Measurements from ENCODE around the gene B3GALT4.
A peak's percentile ranks its signal among the peaks of the same experiment; 100 is the strongest.
"Not testable (repeated sequence)": the region's sequence is repeated elsewhere in the genome, so short reads cannot be mapped to it uniquely, and the experiment has no call there.

The B3GALT4 gene

DNA sequence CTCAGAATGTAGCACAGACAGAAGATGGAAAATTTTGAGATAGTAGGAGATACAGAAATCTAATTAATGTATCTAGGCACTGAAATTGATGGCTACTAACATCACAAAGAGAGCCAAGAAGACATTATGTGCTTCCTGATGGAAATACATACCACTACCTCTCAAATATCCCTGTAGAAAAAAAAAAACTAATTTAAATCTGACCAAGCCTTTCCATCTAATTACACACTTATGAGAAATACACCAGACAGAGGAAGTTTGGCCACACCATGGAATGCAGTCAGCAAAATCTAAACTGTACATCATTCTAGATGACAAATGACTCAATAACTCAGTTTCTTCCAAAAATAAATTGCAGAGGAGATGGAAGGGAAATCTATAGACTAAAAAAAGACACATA is 24.2 kb upstream of the B3GALT4 start:
- Mint-ChIP-seq H3K4me3 (no peak overlapping the region), H3K27ac (no peak overlapping the region), H3K27me3 (ENCODE audit: low read depth) (no peaks in the 10 kb centered on the region), H3K9me3 (no peaks in the 10 kb centered on the region), H3K4me1 (ENCODE audit: low read depth) (peaks cover 36% of the 10 kb centered on the region), H3K36me3 (ENCODE audit: low read depth) (peaks cover 31% of the 10 kb centered on the region)
- DNase-seq (ENCODE audit: low spot score): no peak

DNA sequence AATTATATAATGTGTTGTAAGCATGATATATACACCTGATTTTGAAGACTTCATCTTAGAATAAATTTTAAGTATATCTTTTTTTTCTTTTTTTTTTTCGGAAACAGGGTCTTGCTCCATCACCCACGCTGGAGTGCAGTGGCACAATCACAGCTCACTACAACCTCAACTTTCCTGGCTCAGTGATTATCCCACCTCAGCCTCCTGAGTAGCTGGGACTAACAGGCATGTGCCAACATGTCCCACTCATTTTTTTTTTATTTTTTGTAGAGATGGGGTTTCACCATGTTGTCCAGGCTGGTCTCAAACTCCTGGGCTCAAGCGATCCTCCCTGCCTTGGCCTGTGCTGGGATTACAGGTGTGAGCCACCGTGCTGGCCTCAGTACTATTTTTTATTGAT is 22.3 kb upstream of the B3GALT4 start:
- Mint-ChIP-seq H3K27me3 (ENCODE audit: low read depth) (no peaks in the 10 kb centered on the region), H3K27ac (no peak overlapping the region), H3K36me3 (ENCODE audit: low read depth) (peaks cover 32% of the 10 kb centered on the region), H3K4me3 (no peak overlapping the region), H3K9me3 (no peaks in the 10 kb centered on the region), H3K4me1 (ENCODE audit: low read depth) (peaks cover 24% of the 10 kb centered on the region)
- DNase-seq (ENCODE audit: low spot score): no peak

DNA sequence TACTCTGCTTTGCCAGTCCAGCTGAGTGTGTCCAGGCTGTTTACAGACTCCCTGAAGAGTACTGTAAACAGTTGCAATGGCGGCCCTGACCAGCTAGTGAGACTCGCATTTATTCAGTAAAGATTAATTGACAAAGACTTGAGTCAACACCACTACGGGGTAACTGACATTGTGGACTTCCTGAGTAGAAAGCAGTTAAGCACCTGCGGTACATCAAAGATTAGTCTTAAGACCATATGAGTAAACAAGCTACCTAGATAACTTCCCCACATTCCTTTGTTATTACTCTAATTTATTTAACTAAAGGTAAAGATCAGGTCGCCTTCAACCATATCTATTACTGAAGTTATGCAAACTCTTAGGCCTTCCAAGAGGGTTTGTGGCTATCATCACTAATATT is 17.9 kb upstream of the B3GALT4 start:
- no peak for DNase-seq (ENCODE audit: low spot score)
- Mint-ChIP-seq H3K9me3 (no peaks in the 10 kb centered on the region), H3K4me1 (ENCODE audit: low read depth) (peaks cover 2% of the 10 kb centered on the region), H3K4me3 (no peak overlapping the region), H3K27me3 (ENCODE audit: low read depth) (no peaks in the 10 kb centered on the region), H3K27ac (no peak overlapping the region), H3K36me3 (ENCODE audit: low read depth) (peaks cover 38% of the 10 kb centered on the region)

DNA sequence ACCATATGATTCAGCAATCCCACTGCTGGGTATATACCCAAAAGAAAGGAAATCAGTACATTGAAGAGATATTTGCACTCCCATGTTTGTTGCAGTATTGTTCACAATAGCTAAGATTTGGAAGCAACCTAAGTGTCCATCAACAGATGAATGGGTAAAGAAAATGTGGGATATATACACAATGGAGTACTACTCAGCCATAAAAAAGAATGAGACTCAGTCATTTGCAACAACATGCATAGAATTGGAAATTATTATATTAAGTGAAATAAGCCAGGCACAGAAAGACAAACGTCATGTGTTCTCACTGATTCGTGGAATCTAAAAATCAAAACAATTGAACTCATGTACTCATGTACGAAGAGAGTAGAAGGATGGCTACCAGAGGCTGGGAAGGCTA is 14.4 kb upstream of the B3GALT4 start:
- H3K36me3 Mint-ChIP-seq (ENCODE audit: low read depth): peaks cover 49% of the 10 kb centered on the region
- not testable (repeated sequence) for H3K9me3 Mint-ChIP-seq; DNase-seq (ENCODE audit: low spot score); H3K27me3 Mint-ChIP-seq (ENCODE audit: low read depth); H3K27ac Mint-ChIP-seq; H3K4me1 Mint-ChIP-seq (ENCODE audit: low read depth); H3K4me3 Mint-ChIP-seq

DNA sequence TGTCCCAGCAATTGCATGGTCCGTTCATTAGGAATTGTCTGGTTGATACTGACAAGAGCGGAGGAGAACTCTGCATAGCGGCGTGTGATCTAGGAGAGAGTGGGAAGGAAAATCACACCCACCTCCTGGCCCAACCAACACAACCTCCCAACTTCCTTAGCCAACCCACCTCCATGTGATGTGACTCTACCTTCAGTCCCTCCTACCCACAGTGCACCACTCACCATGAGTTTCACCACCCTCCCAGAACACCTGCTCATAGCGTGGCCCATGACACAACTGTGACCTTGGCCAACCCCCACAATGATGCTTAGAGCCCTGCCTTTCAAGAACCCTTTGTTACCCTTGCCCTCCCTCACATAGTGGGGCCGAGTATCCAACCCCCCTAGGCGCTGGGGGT is 12.9 kb upstream of the B3GALT4 start:
- no peak for DNase-seq (ENCODE audit: low spot score)
- H3K27me3 Mint-ChIP-seq (ENCODE audit: low read depth): no peaks in the 10 kb centered on the region
- peaks cover 53% of the 10 kb centered on the region for H3K36me3 Mint-ChIP-seq (ENCODE audit: low read depth)
- H3K4me1 Mint-ChIP-seq (ENCODE audit: low read depth): peaks cover 2% of the 10 kb centered on the region
- H3K27ac Mint-ChIP-seq: peak overlapping the region; percentile 13
- H3K4me3 Mint-ChIP-seq: no peak overlapping the region
- H3K9me3 Mint-ChIP-seq: no peaks in the 10 kb centered on the region

DNA sequence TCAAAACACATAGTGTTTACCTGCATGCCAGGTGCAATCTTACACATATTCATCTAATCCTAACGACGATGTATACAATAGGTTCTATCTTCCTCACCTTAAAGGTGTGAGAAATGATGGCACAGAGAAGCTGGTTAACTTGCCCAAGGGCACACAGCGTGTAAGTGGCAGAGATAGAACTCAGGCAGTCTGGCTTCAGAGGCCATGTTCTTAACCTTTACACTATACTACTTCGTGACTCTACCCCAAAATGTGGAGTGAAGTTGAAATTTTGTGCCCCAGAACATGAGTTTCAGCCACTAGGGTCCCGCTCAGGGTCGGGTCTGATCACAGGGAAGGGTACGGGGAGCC is 5.8 kb upstream of the B3GALT4 start:
- peaks cover 40% of the 10 kb centered on the region for H3K4me1 Mint-ChIP-seq (ENCODE audit: low read depth)
- H3K4me3 Mint-ChIP-seq: peak overlapping the region; percentile 100
- H3K36me3 Mint-ChIP-seq (ENCODE audit: low read depth): peaks cover 67% of the 10 kb centered on the region
- no peaks in the 10 kb centered on the region for H3K9me3 Mint-ChIP-seq
- DNase-seq (ENCODE audit: low spot score): no peak
- peak overlapping the region; percentile 100 for H3K27ac Mint-ChIP-seq
- H3K27me3 Mint-ChIP-seq (ENCODE audit: low read depth): no peaks in the 10 kb centered on the region

DNA sequence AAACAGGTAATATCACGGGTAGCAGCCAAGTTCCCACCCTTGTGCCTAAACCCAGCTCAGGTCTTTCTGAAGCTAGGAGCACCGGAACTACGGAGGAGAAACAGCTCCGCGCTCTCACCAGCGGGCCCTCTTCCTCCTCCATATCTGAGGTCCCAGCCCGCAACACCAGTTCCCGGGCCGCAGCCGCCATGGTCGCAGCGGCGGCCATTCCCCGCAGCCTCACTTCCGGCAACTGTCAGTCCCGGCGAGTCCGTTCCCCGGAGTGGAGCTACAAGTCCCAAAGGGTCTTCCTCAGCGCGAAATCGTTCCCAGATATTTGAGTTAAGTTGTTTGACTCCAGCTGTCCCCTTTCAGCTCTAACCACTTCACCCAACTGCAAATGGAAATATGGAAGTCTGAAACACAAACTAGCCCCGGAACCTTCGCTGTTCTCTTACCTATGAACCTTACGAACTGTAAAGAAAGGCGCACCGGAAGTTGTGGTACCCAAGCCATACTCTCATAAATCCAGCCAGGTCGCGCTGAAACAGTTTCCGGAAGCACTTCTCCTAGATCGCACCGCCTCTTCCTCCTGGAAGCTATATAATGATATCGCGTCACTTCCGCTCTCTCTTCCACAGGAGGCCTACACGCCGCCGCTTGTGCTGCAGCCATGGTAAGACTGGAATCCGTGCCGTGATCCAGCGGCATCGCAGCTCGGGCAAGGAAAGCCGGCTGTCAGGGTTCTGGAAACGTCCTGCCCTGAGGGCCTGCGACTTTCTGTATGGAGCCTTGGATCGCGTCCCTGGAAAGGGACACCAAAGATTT is 5.3 kb upstream of the B3GALT4 start, which contains the start of the genes RPS18 and VPS52:
Gene RPS18 (plus strand): TSS at position 608 of the 807 bp plus-strand sequence. CDS start 45 bp downstream, at position 653.
Gene VPS52 (minus strand): TSS at position 409 of the 807 bp plus-strand sequence. CDS start 201 bp downstream, at position 208.
- Mint-ChIP-seq H3K27ac (peak within 1 kb of the TSS; percentile 100), H3K36me3 (ENCODE audit: low read depth) (peaks cover 67% of the 10 kb centered on the region), H3K4me3 (peak within 1 kb of the TSS; percentile 100), H3K4me1 (ENCODE audit: low read depth) (peaks cover 45% of the 10 kb centered on the region), H3K27me3 (ENCODE audit: low read depth) (no peaks in the 10 kb centered on the region), H3K9me3 (no peaks in the 10 kb centered on the region)
- peak; percentile 92 for DNase-seq (ENCODE audit: low spot score)

DNA sequence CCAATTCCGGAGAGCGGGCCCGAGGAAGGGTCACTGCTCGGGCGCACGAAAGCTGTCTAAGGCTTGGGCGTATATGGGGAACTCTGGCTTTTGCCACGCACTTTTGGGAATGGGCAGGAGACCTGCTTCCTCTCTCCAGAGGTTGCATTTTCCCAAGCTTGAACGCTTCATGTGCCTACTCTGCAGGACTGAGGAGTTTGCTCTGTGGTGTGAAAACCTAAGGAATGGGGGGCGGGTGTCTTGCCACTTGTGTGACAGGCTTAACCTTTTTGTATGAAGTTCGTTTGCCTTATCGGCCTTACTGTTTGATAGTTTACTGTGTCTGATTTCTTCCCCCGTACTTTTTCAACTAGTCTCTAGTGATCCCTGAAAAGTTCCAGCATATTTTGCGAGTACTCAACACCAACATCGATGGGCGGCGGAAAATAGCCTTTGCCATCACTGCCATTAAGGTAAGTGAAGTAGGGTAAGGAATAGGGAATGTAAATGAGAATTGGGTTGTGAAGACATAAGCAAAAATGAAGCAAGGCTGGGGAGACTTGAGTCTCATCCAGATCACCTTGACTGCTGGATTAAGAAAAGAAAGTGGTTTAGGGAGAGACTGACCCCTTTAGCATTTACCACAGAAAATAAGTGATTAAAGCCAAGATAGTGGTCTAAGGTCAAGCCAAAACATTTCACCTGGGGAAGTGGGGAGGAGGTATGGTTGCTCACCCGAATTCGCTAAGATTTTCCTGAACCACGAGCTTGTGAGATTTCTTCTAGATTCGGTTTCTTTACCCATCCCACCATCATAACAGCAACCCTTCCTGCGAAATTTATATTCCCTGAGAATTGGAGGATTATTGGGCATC is 4.4 kb upstream of the B3GALT4 start:
- no peak for DNase-seq (ENCODE audit: low spot score)
- H3K27ac Mint-ChIP-seq: peak overlapping the region; percentile 100
- no peaks in the 10 kb centered on the region for H3K27me3 Mint-ChIP-seq (ENCODE audit: low read depth)
- H3K36me3 Mint-ChIP-seq (ENCODE audit: low read depth): peaks cover 68% of the 10 kb centered on the region
- H3K4me3 Mint-ChIP-seq: peak overlapping the region; percentile 100
- H3K9me3 Mint-ChIP-seq: no peaks in the 10 kb centered on the region
- peaks cover 46% of the 10 kb centered on the region for H3K4me1 Mint-ChIP-seq (ENCODE audit: low read depth)

DNA sequence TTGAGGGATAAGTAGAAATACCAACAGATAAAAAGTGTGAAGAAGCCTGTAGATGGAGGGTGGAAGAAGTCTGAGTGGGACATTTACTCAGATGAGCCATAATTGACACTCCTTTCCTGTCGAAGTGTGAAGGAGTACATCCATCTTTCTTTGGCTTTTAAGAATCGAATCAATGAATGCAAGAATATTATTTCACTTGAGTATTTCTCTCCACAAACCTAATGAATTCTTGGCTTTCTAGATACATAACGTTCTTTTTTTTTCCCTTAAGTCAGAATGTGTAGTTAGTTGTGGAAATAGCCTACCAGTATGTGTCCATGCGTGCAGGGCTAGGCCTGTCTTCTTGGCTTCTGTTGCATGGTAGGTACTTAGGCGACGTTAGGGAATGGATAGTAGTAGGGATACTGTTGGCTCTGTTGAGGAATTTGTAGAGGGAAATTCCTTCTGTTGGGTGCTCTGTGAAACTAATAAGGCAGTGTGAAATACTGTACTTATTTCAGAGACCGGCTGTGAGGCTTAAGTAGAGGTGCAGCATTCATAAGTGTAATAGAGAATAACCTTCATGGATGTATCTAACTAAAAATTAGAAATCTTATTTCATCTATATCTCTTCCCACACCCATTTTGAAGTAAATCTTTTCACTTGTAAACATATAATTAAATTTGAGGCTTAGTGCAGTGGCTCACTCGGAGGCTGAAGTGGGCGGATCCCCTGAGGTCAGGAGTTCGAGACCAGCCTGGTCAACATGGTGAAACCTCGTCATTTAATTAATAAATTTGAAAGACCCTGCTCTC is 3.6 kb upstream of the B3GALT4 start:
- peak overlapping the region; percentile 100 for H3K27ac Mint-ChIP-seq
- peaks cover 52% of the 10 kb centered on the region for H3K4me1 Mint-ChIP-seq (ENCODE audit: low read depth)
- H3K9me3 Mint-ChIP-seq: no peaks in the 10 kb centered on the region
- H3K27me3 Mint-ChIP-seq (ENCODE audit: low read depth): no peaks in the 10 kb centered on the region
- peak overlapping the region; percentile 100 for H3K4me3 Mint-ChIP-seq
- no peak for DNase-seq (ENCODE audit: low spot score)
- H3K36me3 Mint-ChIP-seq (ENCODE audit: low read depth): peaks cover 64% of the 10 kb centered on the region

DNA sequence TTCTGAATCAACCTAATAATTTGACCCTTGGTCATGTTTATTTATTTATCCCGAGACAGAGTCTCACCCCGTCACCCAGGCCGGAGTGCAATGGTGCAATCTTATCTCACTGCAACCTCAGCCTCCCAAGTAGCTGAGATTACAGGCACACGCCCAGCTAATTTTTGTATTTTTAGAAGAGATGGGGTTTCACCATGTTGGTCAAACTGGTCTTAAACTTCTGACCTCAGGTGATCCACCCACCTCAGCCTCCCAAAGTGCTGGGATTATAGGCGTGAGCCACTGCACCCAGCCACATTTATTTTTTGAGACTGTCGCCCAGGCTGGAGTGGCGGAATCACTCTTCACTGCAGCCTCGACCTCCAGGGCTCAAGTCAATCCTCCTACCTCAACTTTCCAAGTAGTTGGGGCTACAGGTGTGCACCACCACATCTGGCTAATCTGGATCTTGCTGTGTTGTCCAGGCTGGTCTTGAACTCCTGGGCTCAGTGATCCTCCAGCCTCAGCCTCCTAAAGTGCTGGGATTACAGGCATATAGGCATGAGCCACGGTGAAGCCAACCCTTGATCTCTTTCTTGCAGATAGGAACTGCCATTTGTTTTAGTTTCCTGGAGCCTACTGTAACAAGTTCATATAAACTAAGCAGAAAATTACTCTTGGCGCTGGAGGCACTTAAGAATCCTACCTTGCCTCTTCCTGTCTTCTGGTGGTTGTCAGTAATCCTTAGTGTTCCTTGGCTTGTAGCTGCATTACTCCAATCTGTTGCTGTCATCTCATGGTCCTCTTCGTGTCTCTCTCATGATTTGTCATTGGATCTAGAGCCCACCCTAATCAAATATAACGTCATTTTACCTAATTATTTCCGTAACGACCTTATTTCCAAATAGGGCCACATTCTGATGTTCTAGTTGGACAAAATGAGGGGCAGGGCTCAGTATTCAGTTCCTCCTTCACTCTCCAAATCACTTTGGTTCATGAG is 2.7 kb upstream of the B3GALT4 start:
- no peak for DNase-seq (ENCODE audit: low spot score)
- no peaks in the 10 kb centered on the region for H3K9me3 Mint-ChIP-seq
- H3K36me3 Mint-ChIP-seq (ENCODE audit: low read depth): peaks cover 69% of the 10 kb centered on the region
- peaks cover 52% of the 10 kb centered on the region for H3K4me1 Mint-ChIP-seq (ENCODE audit: low read depth)
- H3K27me3 Mint-ChIP-seq (ENCODE audit: low read depth): no peaks in the 10 kb centered on the region
- peak overlapping the region; percentile 100 for H3K27ac Mint-ChIP-seq
- H3K4me3 Mint-ChIP-seq: peak overlapping the region; percentile 100

DNA sequence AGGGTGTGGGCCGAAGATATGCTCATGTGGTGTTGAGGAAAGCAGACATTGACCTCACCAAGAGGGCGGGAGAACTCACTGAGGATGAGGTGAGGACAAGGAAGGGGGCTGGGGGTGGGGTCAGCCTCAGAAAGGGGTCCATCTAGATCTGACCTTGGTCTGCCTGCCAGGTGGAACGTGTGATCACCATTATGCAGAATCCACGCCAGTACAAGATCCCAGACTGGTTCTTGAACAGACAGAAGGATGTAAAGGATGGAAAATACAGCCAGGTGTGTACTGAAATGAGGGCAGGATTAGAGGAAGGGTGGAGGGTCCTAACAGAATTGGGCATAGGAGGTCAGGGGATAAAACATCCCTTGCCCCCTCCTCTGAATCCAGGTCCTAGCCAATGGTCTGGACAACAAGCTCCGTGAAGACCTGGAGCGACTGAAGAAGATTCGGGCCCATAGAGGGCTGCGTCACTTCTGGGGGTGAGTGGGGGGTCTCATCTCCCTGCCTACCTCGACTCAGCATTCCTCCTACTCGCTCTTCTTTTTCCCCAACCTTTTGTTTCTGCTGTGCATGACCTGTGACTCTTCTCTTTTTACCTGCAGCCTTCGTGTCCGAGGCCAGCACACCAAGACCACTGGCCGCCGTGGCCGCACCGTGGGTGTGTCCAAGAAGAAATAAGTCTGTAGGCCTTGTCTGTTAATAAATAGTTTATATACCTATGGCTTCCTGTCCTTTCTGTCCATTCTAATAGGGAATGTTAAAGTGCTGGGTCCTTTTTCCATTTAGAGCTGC is 935 bp upstream of the B3GALT4 start:
- not testable (repeated sequence) for H3K9me3 Mint-ChIP-seq; DNase-seq (ENCODE audit: low spot score); H3K27me3 Mint-ChIP-seq (ENCODE audit: low read depth)
- H3K4me1 Mint-ChIP-seq (ENCODE audit: low read depth): peaks cover 47% of the 10 kb centered on the region
- peak overlapping the region; percentile 88 for H3K27ac Mint-ChIP-seq
- H3K4me3 Mint-ChIP-seq: peak overlapping the region; percentile 100
- H3K36me3 Mint-ChIP-seq (ENCODE audit: low read depth): peaks cover 66% of the 10 kb centered on the region

DNA sequence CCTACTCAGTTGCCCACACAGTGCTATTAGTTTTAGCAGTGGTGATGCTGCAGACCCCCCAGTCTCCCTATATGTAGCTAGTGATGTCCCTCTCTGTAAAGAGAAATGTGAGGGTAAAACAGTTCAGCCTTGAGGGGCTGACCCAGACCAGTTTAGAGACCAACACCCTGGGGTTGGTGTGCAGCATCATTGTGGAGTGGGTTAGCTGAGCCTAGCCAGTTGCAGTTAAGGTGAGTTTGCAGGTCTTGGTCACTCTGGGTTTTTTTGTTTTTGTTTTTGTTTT is 401 bp upstream of the B3GALT4 start:
- H3K27ac Mint-ChIP-seq: peak overlapping the region; percentile 88
- peaks cover 47% of the 10 kb centered on the region for H3K4me1 Mint-ChIP-seq (ENCODE audit: low read depth)
- DNase-seq (ENCODE audit: low spot score): no peak
- H3K36me3 Mint-ChIP-seq (ENCODE audit: low read depth): peaks cover 66% of the 10 kb centered on the region
- H3K4me3 Mint-ChIP-seq: peak overlapping the region; percentile 100
- H3K27me3 Mint-ChIP-seq (ENCODE audit: low read depth): no peaks in the 10 kb centered on the region
- no peaks in the 10 kb centered on the region for H3K9me3 Mint-ChIP-seq
